Adrenal gland (tissue), 12 donors: ENCODE data around the gene CNGB1. TPM values are rescaled to one million over a fixed set of nuclear protein-coding genes. Genes with fewer than 3 reads are reported as not detected.

Experiments
- DNase-seq, 7 donors: peaks; one replicate each; pipeline ENCODE4 v3.0.0-alpha.2; 2019 to 2020
- H3K27ac ChIP-seq, 5 donors: fragments of 200-600 bp; sonication (generic) in 4 of 5; 1 replicate in 3 of 5; 2 replicates in 2 of 5; pipeline versions ENCODE4 v1.5.1 to v1.8.0; 2016 to 2020; ENCODE audit warnings: mild to moderate bottlenecking in 1 of 5
- H3K27me3 ChIP-seq: fragments of 200-600 bp; 2 replicates; pipeline ENCODE4 v1.8.0; 2021
- H3K36me3 ChIP-seq, 2 donors: fragments of 200-600 bp; replicated peaks in 1 of 2; 1 replicate in 1 of 2; 2 replicates in 1 of 2; pipeline versions ENCODE4 v1.5.1 to v1.8.0; 2018 to 2022
- H3K4me1 ChIP-seq, 2 donors: fragments of 200-600 bp; replicated peaks in 1 of 2; 1 replicate in 1 of 2; 2 replicates in 1 of 2; pipeline versions ENCODE4 v1.5.1 to v1.8.0; 2018 to 2021
- H3K4me3 ChIP-seq, 4 donors: fragments of 200-600 bp; sonication (generic) in 3 of 4; one replicate each; pipeline ENCODE4 v1.5.1; 2016 to 2018
- H3K9me3 ChIP-seq, 3 donors: fragments of 200-600 bp; sonication (generic) in 1 of 3; replicated peaks in 1 of 3; 1 replicate in 2 of 3; 2 replicates in 1 of 3; pipeline versions ENCODE4 v1.5.1 to v1.8.0; 2016 to 2021
- POLR2A ChIP-seq, 2 donors: fragments of 450-650 bp; IDR thresholded peaks; one replicate each; pipeline ENCODE4 v1.6.1; 2017; ENCODE audit warnings: antibody characterized with exemption in 2 of 2, mild to moderate bottlenecking in 2 of 2, moderate library complexity in 1 of 2
- WGBS, 4 donors: extraction: QIAGEN DNeasy Blood & Tissue Kit in 2 of 4; methylation state at CpG; one replicate each; pipeline versions ENCODE4 v1.1.5 to v1.1.7; 2013 to 2017; 5-methylcytosine and 5-hydroxymethylcytosine counted together
- intact Hi-C, 2 donors: fragments of 100-400 bp; cut with DNase I; formaldehyde crosslinking; loops; one replicate each; pipeline versions ENCODE4 v1.14.1 to v1.15.0; 2022 to 2023
- polyA plus RNA-seq, 3 donors: library from polyadenylated mRNA; stranded (reverse); fragments of 200-250 nt in 2 of 3; fragments of 350-450 nt in 1 of 3; fragmentation: Illumina TruSeq in 1 of 3; extraction: RNeasy Lipid Tissue Mini Kit (QIAGEN cat#74804) in 1 of 3; gene quantifications; one replicate each; pipeline ENCODE4 v1.2.3, GENCODE V29; 2013 to 2014
- total RNA-seq, 9 donors: library from RNA; depleted of rRNA in 4 of 9; stranded (reverse); fragments of >200 nt in 4 of 9; fragments of 120-200 nt in 1 of 9; fragmentation: NEBNext Ultra II Directional in 1 of 9; extraction: Animal tissue kit (Norgen Biotek cat#: 25700) in 1 of 9; gene quantifications; one replicate each; pipeline versions ENCODE4 v1.1.0 to v1.2.4, GENCODE V29; 2013 to 2023
- TF ChIP-seq, protein P1 (sequence below), 6 experiments: fragments of 450-650 bp in 4 of 6; fragments of 200-600 bp in 2 of 6; sonication (generic) in 1 of 6; IDR thresholded peaks; 1 replicate in 5 of 6; 2 replicates in 1 of 6; pipeline versions ENCODE4 v1.5.1 to v1.8.0; 2016 to 2021; ENCODE audit warnings: antibody characterized with exemption in 6 of 6, mild to moderate bottlenecking in 2 of 6, moderate library complexity in 1 of 6
- donor health status: healthy with polysubstance abuse.
- donor health status: Bipolar disorder and iron deficiency.
- donor health status: DM: yes; HTN: yes; CAD: no.
- donor health status: DM: no; HTN: no; CAD: no.
- donor health status: DM: no; HTN: no; CAD: no.
- donor health status: DM: yes; HTN: yes; CAD: no.

CNGB1 gene
- total and polyA plus RNA-seq, 12 donors: 0.67 to 2.4 (median 1.5) TPM; not detected in 5

DNA sequence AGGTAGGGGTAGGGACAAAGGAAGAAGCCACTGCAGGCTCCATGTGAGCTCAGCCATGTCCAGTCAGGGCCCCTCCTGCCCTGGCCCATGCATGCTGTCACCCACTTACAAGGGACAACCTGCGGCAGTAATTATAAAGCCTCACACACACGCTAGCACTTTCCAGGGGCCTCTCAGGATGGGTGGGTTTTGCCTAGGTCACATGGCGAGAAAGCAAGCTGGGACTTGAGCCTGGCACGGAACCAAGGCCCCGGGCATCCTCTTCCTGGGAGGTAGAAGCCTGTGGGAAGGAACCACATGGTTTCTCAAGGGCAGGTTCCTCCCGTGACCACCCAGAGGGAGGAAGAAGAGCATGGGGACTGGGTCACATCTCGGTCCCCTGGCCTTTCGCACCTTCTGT is 22.5 kb upstream of the CNGB1 start:
- peaks cover 0 to 22% of the 10 kb centered on the region in 2 donors for H3K36me3 ChIP-seq
- TF ChIP-seq POLR2A (IDR thresholded peaks at IDR 0.05): no peak
- TF ChIP-seq, protein P1, sequence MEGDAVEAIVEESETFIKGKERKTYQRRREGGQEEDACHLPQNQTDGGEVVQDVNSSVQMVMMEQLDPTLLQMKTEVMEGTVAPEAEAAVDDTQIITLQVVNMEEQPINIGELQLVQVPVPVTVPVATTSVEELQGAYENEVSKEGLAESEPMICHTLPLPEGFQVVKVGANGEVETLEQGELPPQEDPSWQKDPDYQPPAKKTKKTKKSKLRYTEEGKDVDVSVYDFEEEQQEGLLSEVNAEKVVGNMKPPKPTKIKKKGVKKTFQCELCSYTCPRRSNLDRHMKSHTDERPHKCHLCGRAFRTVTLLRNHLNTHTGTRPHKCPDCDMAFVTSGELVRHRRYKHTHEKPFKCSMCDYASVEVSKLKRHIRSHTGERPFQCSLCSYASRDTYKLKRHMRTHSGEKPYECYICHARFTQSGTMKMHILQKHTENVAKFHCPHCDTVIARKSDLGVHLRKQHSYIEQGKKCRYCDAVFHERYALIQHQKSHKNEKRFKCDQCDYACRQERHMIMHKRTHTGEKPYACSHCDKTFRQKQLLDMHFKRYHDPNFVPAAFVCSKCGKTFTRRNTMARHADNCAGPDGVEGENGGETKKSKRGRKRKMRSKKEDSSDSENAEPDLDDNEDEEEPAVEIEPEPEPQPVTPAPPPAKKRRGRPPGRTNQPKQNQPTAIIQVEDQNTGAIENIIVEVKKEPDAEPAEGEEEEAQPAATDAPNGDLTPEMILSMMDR (IDR thresholded peaks at IDR 0.05): no peak
- H3K4me1 ChIP-seq: peaks cover 0 to 2% of the 10 kb centered on the region in 2 donors
- intact Hi-C loops: loop anchor here (5.0 to 10.0 kb wide), 3 partner anchors 51 to 409 kb away; no protein-coding TSS in a partner anchor
- no peaks in the 10 kb centered on the region for H3K9me3 ChIP-seq
- DNase-seq: no peak
- no peak overlapping the region for H3K27ac ChIP-seq
- H3K27me3 ChIP-seq: no peaks in the 10 kb centered on the region
- whole genome bisulfite sequencing, 4 donors: 56 to 77% (median 69%) methylated on average over 7 to 8 of the region's 8 CpGs
- no peak overlapping the region for H3K4me3 ChIP-seq

DNA sequence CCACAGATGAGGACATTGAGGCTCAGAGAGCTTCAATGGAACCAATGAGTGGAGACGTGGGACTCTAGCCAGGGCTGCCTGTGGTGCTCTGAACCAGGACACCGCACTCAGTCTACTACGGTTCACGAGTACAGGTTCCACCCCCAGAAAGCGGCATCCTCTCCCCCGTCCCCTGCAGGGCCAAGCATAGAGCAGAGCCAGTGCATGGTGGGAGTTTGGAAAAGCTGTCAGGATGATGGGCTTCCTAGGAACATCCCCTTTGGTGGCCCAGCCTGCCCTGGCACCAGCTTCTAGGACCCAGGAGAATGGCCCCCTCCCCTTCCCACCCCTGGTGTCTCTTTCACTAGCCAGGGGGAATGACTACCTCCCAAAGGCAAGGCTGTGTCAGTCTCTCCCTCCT is 21.2 kb upstream of the CNGB1 start:
- peaks cover 0 to 12% of the 10 kb centered on the region in 2 donors for H3K36me3 ChIP-seq
- intact Hi-C loops: loop anchor here (5.0 to 10.0 kb wide), 3 partner anchors 50 to 407 kb away; no protein-coding TSS in a partner anchor
- no peaks in the 10 kb centered on the region for H3K9me3 ChIP-seq
- H3K4me3 ChIP-seq: no peak overlapping the region
- no peaks in the 10 kb centered on the region for H3K27me3 ChIP-seq
- H3K27ac ChIP-seq: no peak overlapping the region
- peaks cover 3 to 5% of the 10 kb centered on the region in 2 donors for H3K4me1 ChIP-seq
- WGBS, 4 donors: 89 to 100% (median 93%) methylated on average over 2 to 6 of the region's 6 CpGs
- TF ChIP-seq, protein P1 (IDR thresholded peaks at IDR 0.05): no peak
- no peak for TF ChIP-seq POLR2A (IDR thresholded peaks at IDR 0.05)
- no peak for DNase-seq

DNA sequence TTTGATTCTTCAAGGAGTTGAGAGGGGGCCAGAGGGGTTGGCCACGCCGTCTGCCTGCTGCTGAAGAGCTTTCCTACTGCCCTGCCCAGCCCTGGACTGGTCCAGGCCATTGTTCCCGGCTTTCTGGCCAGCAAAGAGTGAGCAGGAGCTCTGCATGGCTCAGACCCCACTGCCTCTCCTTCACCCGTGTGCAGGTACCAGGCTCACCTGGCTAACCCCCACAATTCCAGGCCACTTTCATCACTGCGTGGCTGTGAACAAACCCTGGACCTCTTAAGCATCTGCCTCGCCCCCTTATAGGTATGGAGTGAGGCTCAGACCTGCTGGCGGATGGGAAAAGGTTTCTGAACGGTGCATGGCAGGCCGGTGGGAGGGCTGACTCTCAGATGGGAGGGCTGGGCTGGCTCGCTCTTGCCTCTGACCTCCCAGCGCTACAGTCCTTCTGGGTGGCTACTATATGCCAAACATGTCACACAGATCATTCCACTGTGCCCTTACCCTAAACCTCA is 20.7 kb upstream of the CNGB1 start:
- TF ChIP-seq, protein P1 (IDR thresholded peaks at IDR 0.05): no peak
- TF ChIP-seq POLR2A (IDR thresholded peaks at IDR 0.05): no peak
- Histone ChIP-seq H3K36me3 (peaks cover 0 to 7% of the 10 kb centered on the region in 2 donors), H3K9me3 (no peaks in the 10 kb centered on the region), H3K27me3 (no peaks in the 10 kb centered on the region), H3K4me1 (peaks cover 5% of the 10 kb centered on the region in 2 donors), H3K27ac (no peak overlapping the region), H3K4me3 (no peak overlapping the region)
- DNase-seq: no peak
- intact Hi-C loops: loop anchor here (5.0 to 10.0 kb wide), 3 partner anchors 49 to 407 kb away; no protein-coding TSS in a partner anchor
- 90 to 95% (median 92%) methylated on average over 6 to 11 of the region's 11 CpGs for WGBS, 4 donors

DNA sequence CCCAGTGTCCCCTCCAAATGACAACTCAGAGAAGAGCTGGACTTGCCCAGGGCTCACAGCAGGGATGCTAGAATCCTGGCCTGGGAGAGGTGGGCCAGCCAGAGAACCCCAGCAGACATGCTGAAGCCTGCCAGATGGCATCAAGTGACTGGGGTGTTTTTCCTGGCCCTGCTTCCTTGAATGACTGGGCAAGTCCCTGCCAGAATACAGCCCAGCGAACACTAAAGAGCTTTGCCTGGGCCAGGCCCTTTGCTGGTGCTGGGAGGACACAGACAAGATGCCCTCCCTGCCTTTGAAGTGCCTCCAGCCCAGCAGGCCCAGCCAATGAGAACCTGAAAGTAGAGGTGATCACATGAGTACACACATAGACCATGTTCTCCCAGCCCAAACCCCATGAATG is 18.0 kb upstream of the CNGB1 start:
- DNase-seq: no peak
- TF ChIP-seq, protein P1 (IDR thresholded peaks at IDR 0.05): no peak
- no peak for TF ChIP-seq POLR2A (IDR thresholded peaks at IDR 0.05)
- intact Hi-C loops: no loop called here
- 69 to 75% (median 74%) methylated on average over 1 of the region's 1 CpG; no CpG with 5 or more reads in 1 of the 4 donors for WGBS, 4 donors
- Histone ChIP-seq H3K36me3 (no peaks in the 10 kb centered on the region), H3K27ac (no peak overlapping the region), H3K4me3 (no peak overlapping the region), H3K27me3 (no peaks in the 10 kb centered on the region), H3K4me1 (peaks cover 12 to 20% of the 10 kb centered on the region in 2 donors), H3K9me3 (no peaks in the 10 kb centered on the region)
